HG03066 (cell line): ENCODE data around the gene OCA2.

ENCODE experiments used
- ATAC-seq: cut with Tn5 transposase; IDR thresholded peaks from one replicate; pipeline ENCODE4 v1.9.1; 2021; ENCODE audit warnings: low read depth; ENCODE audit not compliant: unreplicated experiment

OCA2 gene

GRCh38 chr15:28082891-28083684, 16.0 kb downstream of the OCA2 start:
- ATAC-seq = no peak

GRCh38 chr15:28081594-28081993, 17.5 kb downstream of the OCA2 start:
- no peak for ATAC-seq

DNA sequence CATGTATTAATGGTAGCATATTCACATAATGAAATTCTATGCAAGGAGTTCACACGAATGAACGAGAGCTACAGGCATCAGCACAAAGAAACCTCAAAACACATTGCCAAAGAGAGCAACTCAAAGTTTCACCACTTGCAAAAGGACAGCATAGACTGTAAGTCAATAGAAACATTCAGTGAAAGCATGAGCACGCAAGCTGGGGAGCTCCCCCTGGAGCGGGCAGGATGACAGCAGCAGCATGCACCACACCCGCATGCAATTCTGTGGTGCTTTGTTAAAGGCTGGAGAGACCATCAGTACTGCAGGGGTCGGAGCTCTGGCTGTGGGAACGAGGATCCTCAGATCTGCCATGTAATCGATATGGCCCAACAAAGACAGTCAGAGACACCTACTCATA, 18.7 kb downstream of the OCA2 start:
- no peak for ATAC-seq

- ATAC-seq = no peak
These were observed 19.7 kb downstream of the OCA2 start for GRCh38 chr15:28079313-28079969.

DNA sequence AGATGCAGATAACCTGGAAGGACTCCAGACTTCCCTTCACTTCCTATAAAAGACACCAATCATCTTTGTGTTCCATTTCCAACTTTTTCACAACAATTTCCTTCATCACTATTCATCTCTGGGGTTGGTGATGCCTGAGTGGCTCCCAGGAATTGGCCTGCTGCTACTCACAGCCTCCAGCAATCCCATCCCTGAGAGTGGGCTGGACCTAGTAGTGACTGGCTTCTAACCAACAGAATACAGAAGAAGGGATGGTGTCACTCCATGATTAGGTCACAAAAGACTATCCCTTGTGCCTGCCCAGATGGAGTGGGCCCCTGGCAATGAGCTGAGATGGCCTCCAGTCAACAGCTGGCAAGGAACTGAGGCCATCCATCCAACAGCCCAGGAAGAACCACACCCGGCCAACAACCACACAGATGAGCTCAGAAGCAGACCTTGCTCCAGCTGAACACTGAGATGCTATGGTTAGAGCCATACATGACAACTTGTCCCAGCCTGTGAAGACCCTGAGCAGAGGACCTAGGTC, 20.9 kb downstream of the OCA2 start:
- ATAC-seq = no peak

DNA sequence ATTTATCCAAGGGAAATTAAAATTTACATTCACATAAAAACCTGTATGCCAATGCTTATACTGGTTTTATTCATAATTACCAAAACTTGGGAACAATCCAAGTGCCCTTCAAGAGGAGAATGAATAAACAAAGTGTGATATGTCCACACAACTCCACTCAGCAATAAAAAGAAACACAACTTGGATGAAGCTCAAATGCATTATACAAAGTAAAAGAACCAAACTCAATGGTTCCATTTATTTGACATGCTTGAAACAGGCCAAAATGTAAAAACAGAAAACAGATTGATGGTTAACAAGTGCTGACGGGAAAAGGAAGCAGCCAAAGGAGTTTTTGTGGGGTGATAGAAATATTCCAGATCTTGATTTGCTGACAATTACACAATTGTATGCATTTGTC, 23.5 kb downstream of the OCA2 start:
- no peak for ATAC-seq

- no peak for ATAC-seq
These were observed 30.2 kb downstream of the OCA2 start for GRCh38 chr15:28068930-28069329.

DNA sequence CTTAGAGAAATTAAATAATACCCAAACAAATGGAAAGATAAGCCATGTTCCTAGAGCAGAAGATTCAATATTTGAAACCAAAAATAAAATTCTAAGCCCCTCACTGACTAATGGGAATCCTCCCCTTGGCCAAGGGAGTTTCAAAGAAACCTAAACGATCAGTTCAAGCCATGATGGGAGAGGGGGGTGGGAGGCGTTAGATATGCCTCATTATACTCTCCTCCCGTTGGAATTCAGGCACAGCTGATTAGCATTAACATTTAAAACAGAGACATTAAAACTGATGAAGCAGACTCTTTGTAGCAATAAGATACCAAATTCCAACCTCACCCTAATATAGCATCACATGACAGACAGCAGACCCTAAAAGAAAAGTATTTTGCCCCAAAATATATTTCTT, 32.9 kb downstream of the OCA2 start:
- ATAC-seq = no peak

GRCh38 chr15:28060005-28060404, 39.1 kb downstream of the OCA2 start:
- no peak for ATAC-seq

DNA sequence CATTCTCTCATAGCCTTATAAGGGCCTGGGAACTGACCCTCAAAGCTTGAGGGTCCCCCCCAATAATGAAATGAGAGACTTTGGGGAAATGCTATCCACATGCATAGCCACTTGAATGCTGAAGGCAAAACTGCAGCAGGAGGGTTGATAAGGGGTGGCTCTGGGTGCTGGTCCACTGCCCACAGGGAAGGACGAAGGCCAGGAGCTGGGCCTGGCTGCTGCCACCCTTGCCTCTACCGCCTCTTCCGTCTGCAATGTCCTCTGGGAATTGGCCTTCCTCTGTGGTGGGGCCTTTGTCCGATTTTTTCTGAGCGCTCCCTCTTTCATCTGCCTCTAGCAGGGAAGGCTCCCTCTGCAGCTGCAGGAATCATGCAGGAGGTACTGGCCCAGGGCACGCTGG, 41.0 kb downstream of the OCA2 start:
- ATAC-seq = no peak

GRCh38 chr15:28051955-28052633, 47.0 kb downstream of the OCA2 start:
- no peak for ATAC-seq

GRCh38 chr15:28049581-28049980, 49.5 kb downstream of the OCA2 start:
- ATAC-seq = no peak

- no peak for ATAC-seq
These were observed 51.8 kb downstream of the OCA2 start for GRCh38 chr15:28047277-28047676.

GRCh38 chr15:28044121-28044672, 54.9 kb downstream of the OCA2 start:
- no peak for ATAC-seq

- ATAC-seq = no peak
These were observed 55.4 kb downstream of the OCA2 start for GRCh38 chr15:28043691-28044091.

GRCh38 chr15:28037969-28038590, 61.0 kb downstream of the OCA2 start:
- no peak for ATAC-seq

DNA sequence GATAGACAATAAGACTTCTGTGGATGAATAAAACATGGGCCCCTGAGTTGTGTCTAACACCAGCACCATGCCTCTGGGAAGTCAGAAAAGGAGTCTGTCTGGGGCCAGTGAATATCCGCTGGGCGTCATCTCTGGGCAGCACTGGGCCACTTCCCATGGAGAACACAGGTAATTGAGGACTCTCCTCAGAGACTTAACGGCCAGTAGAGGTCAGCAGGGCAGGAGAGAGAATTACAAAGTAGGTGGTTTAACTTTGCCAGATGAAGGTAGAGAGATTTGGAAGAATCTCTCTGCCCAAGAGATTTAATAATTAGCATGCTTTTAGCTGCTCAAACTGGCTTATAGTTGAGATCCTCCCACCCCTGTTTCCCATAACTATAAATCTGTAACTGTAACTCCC, 65.7 kb downstream of the OCA2 start:
- ATAC-seq = no peak

GRCh38 chr15:28030801-28031200, 68.3 kb downstream of the OCA2 start:
- no peak for ATAC-seq

DNA sequence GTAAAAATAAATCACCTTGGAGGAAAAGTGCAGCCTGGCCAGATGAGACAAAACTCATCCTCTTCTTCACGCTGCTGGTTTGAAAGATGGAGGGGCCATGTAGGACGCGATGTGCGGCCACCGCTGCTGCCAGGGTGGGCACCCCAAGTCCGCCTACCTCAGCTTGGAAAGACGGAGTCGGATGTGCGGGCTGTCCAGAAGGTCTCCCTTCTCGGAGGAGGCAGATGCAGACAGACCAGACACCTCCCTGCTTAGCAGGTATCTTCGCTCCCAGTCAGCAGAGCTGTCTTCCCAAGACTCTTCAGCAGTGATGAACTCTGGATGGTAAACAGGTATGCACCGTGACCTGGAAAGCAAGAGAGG, 71.4 kb downstream of the OCA2 start:
- ATAC-seq = no peak

DNA sequence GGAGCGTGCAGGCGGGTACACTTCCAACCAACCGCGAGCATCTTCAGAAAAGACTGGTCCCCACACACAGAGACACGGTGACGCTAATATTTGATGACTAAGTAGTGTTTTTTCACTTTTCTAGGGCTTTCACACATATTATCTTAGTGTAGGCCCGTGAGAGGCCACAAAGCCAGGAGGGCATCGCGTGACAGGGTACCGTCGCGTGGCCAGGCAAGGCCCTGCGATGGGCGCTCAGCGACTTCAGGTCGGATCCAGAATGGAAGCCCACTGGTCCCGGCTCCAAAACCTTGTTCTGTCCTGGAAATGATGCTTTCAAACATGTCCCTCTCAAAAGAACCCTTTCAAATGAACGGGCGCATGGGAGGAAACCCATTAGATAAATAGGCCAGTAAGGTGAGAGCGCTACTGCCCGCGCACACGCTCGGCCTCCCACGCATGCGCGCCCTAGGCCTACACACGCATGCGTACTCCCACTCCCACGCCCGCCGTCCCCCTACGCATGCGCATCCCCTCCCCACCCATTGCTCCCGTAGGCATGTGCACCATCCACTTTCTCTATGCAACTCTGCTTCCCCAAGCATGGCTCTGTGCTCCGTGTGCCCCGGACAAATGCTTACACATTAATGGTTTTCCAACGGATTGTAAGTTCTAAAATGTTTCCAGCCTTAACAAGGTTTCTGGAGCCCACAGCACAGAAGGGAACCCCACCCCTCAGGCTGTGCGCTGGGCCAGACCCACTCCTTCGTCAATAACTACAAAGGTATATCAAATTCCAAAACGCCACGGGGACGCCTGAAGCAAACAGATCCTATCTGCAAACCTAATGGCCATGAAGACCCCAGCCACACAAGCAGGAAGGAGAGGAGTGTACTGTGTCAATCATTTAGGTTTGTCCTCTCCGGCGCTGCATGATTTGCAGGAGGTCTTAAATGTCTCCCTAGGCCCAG, 72.1 kb downstream of the OCA2 start:
- no peak for ATAC-seq
